Mucosa of gallbladder (tissue), 1 donor: ENCODE measurements around the gene STRN3. TPM values are rescaled to one million over a fixed set of nuclear protein-coding genes. Genes with fewer than 3 reads are reported as not detected.
"Not testable (repeated sequence)": the region's sequence is repeated elsewhere in the genome, so short reads cannot be mapped to it uniquely, and the experiment has no call there.

Experiments
- DNase-seq: peaks from one replicate; pipeline ENCODE4 v3.0.0-alpha.2; 2020; ENCODE audit warnings: low spot score
- total RNA-seq: library from RNA; stranded (reverse); gene quantifications from one replicate; pipeline ENCODE4 v1.2.1, GENCODE V29; 2021
- donor health status: DM: no; HTN: no; CAD: no.

STRN3 gene
- total RNA-seq, 1 donor from 2014 or later = 33.9 TPM

GRCh38 chr14:30971586-30971985, 54.6 kb downstream of the STRN3 start:
- DNase-seq = no peak

DNA sequence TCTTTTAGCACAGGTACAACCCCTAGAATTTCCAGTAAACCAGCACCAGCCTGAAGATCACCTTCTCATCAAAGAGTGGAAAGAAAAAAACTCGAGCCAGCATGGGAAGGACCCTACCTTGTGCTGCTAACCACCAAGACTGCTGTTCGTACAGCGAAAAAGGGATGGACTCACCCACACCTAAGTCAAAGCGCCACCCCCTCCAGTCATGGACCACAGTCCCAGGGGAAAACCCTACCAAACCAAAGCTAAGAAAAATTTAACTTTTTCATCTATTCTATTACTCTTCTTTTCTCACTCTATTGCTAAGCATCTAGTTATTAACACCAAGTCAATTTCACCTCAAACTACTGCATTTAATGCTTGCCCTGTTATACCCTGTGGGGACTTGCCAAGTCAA, 56.4 kb downstream of the STRN3 start:
- DNase-seq = not testable (repeated sequence)

DNA sequence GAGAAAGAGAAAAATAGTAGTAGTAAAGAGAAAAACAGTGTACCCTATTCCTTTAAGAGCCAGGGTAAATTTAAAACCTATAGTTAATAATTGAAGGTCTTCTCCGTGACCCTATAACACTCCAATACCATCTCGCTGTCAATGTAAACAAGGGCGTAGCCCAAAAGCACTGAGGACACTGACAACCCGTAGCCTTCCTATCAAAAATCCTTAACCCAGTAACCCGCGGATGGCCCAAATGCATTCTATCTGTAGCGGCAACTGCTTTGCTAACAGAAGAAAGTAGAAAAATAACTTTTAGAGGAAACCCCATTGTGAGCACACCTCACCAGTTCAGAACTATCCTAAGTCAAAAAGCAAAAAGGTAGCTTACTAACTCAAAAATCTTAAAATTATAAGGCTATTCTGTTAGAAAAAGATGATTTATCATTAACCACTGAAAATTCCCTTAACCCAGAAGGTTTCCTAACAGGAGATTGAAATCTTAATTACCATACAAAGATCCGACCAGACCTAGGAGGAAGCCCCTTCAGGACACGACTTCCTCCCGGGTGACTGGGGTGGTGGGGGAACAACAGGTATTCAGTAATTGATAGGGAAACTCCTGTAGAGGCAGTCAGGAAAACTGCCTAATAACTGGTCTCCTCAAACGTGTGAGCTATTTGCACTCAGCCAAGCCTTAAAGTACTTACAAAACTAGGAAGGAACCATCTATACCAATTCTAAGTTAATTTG, 58.6 kb downstream of the STRN3 start:
- not testable (repeated sequence) for DNase-seq

DNA sequence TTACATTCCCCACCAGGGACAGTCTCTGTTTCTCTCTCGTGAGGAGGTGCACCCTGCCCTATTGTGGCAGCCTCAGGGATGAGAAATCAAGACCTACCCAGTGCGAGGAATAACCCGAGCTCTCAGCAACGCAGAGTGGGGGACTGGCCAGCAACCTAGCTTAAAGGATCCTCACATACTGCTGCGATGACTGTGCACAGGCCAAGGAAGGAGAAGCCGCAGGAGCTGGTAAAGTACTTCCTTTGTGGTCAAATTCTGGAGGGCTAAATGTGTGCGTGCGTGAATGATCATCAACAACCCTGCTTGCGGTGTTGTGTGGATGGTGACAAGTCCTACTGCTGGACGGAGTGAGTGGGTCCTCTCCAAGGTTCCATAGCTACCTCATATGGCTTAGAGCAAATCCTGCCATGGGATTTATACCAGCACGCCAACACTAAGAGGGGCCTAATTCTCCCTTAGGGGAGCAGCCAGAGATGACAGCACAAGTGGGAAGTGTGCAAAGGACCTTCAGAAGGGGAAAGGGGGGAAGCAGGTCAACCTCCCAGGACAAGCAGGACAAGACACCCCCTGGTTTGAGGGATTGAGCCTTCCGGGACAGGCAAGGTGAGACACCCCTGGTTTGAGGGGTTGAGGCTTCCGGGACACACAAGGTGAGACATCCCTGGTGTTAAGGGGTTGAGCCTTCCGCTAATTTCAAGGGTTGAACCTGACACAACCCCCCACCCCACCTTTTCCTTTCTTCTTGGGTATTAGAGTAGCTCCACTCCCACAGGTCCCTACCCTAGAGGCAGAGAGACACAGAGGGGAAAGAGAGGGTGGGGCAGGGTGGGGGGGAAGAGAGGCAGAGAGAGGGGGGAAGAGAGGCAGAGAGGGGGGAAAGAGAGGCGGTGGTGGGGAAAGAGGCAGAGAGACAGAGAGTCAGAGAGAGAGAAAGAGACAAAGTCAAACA, 59.5 kb downstream of the STRN3 start:
- DNase-seq = no peak

GRCh38 chr14:30965861-30966260, 60.3 kb downstream of the STRN3 start:
- not testable (repeated sequence) for DNase-seq

DNA sequence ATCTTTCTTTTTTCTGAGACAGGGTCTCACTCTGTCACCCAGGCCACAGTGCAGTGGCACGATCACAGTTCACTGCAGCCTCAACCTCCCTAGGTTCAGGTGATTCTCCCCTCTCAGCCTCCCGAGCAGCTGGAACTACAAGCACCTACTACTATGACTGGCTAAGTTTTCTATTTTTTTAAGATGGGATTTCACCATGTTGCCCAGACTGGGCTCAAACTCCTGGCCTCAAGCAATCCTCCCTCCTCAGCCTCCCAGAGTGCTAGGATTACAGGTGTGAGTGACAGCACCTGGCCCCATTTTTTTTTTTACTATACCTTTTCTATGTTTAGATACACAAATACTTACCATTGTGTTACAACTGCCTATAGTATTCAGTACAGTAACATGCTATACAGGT, 63.6 kb downstream of the STRN3 start:
- DNase-seq = not testable (repeated sequence)

- no peak for DNase-seq
Observed at GRCh38 chr14:30961330-30961729, 64.8 kb downstream of the STRN3 start.

GRCh38 chr14:30960216-30960615, 66.0 kb downstream of the STRN3 start:
- DNase-seq = no peak

DNA sequence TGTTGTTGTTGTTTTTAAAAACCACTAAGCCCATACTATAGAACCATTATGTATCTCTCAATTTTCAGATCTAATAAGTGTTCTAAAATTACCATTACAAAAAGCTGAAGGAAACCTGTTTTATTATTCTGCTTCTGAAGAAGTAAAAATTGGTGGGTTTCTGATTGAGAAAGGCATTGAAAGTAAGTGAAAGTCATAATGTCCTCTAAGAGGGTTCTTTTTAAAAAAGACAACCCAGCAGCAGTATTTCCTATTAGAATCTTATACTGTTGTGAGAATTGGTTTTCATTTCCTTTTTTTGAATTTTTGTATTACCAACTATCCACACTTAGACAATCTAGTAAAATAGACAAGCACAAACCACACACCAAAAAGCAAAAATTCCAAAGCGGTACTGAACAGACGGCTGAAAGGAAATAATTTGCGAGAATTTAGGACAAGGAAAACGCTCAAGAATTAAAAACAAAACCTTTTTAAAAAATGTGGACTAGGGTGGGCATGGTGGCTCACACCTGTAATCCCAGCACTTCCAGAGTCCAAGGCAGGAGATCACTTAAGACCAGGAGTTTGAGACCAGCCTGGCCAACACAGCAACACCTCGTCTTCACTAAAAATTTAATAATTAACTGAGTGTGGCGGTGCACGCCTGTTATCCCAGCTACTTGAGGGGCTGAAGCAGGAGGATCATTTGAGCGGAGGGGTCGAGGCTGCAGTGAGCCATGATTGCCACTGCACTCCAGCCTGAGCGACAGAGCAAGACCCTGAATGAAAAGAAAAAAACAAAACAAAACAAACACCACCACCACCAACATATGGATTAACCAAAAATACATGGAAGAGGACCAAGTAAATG, 67.4 kb downstream of the STRN3 start:
- no peak for DNase-seq

DNA sequence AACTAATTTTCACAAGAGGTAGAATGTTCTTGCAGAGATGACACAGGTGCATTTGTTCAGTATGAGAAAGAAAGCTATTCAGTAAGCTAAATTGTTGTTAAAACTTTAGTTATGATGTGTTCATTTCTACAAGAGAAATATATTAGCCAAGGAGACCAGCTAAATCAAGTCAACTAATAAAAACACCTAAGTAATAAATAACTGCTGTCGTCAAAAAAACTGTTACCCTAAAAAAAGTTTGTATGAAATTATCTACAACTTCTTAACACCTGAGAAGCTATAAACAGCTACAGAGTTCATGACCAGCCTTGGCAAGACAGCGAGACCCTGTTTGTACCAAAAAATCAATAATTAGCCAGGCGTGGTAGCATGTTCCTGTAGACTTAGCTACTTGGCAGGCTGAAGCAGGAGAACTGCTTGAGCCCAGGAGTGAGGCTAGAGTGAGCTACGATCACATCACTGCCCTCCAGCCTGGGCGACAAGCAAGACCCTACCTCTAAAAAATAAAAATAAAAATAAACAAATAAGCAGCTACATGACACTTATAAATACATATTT, 68.3 kb downstream of the STRN3 start:
- peak; percentile 27 for DNase-seq

DNA sequence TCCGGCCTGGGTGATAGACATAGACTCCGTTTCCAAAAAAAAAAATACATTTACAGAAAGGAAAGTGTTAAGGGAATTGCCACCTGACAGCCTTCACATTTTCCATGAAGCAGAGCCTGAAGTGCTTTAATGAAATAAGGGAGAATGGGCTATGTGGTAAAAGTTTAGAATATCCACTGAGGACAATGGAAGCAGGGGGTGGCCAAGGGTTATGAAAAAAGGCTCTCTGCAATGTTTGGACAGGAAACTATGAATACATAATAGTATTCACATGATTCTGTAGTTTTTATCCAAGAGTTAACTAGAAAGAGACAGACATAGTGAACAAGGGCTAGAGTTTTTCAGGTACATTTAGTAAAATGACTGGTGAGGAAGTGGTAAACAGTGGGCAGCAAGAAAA, 76.5 kb downstream of the STRN3 start:
- no peak for DNase-seq

DNA sequence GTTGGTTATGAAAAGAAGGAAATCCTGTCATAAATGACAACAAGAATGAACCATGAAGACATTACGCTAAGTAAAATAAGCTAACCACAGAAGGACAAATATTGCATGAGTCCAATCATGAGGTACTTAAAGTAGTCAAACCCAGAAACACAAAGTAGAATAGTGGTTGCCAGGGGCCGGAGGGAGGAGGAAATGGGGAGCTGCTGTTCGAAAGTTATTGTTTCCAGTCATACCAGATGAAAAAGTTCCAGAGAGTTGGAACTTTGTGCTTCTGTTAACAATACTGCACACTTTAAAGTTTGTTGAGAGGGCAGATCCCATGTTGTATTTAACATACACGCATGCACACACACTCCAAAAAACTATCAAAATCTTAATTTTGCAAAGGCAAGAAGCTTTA, 82.5 kb downstream of the STRN3 start:
- DNase-seq = no peak

GRCh38 chr14:30940886-30941285, 85.3 kb downstream of the STRN3 start:
- no peak for DNase-seq

DNA sequence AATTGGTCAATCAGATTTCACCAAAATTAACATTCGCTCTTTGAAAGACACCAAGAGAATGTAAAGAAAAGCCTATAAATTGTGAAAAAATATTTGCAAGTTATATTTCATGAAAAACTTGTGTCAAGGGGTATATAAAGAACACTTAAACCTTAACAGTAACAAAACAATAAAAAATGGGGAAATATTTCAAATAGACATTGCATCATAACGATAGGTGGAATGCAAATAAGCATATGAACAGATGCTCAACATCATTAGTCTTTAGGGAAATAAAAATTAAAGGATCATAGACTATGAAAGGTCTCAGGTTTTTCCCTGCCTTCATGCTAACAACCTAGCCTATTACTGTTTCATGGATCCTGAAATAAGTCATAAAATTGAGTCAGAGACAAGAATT, 87.6 kb downstream of the STRN3 start:
- no peak for DNase-seq

DNA sequence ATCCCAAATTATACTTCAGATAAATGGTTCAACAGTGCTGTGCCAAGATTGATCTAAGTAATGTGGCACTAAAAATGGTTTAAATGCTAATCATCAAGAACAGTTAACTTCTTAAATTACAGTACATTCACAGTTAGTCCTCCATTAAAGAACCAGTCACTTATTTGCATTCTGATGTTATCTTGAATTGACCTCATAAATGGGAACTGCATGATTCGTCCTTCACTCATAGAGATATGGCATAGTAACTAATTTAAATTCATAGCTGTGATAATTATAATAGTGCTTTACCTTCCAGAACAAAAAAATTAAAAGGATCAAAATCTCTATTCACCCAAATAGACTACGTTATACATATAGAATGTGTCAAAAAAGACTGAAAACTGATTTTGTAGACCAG, 90.7 kb downstream of the STRN3 start:
- no peak for DNase-seq

DNA sequence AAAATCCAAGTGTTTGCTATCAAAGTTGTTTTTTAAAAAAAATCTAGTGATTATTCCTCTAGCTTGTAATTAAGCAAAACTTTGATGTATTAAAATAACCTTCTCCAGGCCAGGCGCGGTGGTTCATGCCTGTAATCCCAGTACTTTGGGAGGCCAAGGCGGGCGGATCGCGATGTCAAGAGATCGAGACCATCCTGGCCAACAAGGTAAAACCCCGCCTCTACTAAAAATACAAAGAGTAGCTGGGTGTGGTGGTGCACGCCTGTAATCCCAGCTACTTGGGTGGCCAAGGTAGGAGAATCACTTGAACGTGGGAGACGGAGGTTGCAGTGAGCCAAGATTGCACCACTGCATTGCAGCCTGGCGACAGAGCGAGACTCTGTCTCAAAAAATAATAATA, 92.2 kb downstream of the STRN3 start:
- DNase-seq = not testable (repeated sequence)

DNA sequence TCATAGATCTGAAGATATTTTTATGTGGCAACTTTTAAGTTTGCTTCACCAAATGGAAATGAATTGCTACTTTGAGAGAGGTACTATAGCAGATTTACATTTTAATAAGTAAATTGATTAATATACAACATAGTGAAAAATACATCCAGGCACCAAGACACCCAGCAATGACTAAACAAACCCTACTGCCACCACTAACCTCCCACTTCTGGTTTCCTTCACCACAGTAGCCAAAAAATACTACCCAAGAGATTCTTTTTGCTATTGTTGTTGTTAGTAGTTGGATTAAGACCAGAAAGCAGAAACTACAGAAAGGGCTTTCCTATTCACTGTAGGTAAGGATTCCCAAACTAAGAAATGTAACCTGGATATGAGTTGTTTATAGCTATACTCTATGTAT, 97.7 kb downstream of the STRN3 start:
- DNase-seq = no peak

DNA sequence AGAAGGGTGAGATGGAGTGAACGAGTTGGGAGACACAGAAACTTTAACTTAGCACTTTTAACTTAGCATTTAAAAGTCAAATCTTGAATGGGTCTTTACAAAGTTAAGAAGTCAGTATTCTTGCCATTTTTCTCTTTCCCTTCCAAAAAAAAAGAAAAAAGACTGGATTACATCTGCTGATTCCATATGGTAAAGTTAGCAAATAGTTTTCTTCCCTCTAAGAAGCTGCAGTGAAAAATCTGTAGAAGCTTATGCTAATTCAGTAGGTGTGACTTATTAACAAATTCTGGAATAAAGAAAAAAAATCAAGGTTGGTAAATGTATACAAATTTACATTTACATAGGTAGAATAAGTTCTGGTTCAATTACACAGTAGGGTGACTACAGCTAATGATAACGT, 100.9 kb downstream of the STRN3 start:
- DNase-seq = no peak

GRCh38 chr14:30921788-30922187, 104.4 kb downstream of the STRN3 start:
- DNase-seq = no peak

DNA sequence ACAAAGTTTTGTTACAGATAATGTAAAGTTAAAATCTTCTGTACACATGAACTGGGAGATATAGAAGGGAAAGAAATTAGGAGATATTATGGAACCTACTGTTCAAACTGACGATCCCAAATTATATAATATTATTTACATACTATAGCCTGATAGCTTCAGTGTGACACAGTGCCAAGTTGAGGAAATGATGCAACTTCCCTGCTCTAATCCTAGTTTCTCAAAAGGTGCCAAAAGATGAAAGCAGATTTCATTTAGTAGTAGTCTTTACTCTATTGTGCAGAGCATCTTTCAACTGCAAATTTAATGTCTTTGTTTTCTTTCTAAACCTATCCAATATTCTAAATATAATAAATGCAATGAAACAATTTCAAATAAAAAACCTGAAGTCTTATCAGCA, 104.9 kb downstream of the STRN3 start:
- DNase-seq = no peak

- no peak for DNase-seq
Observed at GRCh38 chr14:30915596-30915995, 110.6 kb downstream of the STRN3 start.

DNA sequence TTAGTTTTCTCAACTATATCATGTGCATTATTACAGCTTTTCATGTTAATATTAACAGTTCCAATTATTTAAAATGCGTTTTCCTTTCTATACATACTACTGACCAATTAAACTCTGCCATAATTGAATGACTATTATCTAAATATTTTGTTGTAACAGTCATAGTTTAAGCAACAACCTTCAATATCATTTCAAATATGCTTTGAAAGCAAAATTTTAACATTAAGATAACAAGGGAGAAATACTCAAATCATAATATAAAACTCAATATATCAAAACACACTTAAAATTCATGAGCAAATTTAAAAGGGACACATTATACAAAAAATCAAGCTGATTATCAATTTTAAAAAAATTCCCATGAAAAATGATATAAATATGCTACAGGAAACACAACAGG, 111.4 kb downstream of the STRN3 start:
- no peak for DNase-seq
